Karpas-422 (cell line): ENCODE data around the gene IL6R. TPM values are rescaled to one million over a fixed set of nuclear protein-coding genes. Genes with fewer than 3 reads are reported as not detected.

ENCODE experiments used
- DNase-seq: peaks from one replicate; pipeline ENCODE4 v3.0.0-alpha.2; 2015
- H2AFZ ChIP-seq: fragments of 200-600 bp; sonication (generic); 2 replicates; pipeline ENCODE4 v1.6.1; 2014; ENCODE audit warnings: antibody characterized with exemption, low read length, mixed read lengths
- H3K27ac ChIP-seq: fragments of 200-600 bp; sonication (generic); 2 replicates; pipeline ENCODE4 v1.5.1; 2014; ENCODE audit warnings: mild to moderate bottlenecking, low read length, moderate library complexity
- H3K27me3 ChIP-seq: fragments of 200-600 bp; sonication (generic); 2 replicates; pipeline ENCODE4 v1.6.1; 2014; ENCODE audit warnings: low read length, mixed read lengths
- H3K36me3 ChIP-seq: fragments of 200-600 bp; sonication (generic); 2 replicates; pipeline ENCODE4 v1.6.1; 2014; ENCODE audit warnings: low read length, mixed read lengths; ENCODE audit not compliant: insufficient read depth
- H3K4me1 ChIP-seq: fragments of 200-600 bp; sonication (generic); 2 replicates; pipeline ENCODE4 v1.6.1; 2014; ENCODE audit warnings: mild to moderate bottlenecking, low read length, mixed read lengths
- H3K4me2 ChIP-seq: fragments of 200-600 bp; sonication (generic); 2 replicates; pipeline ENCODE4 v1.6.1; 2014; ENCODE audit warnings: low read length, low read depth, mild to moderate bottlenecking; ENCODE audit not compliant: poor library complexity, severe bottlenecking
- H3K4me3 ChIP-seq: fragments of 200-600 bp; sonication (generic); 2 replicates; pipeline ENCODE4 v1.5.1; 2014; ENCODE audit warnings: mild to moderate bottlenecking, antibody characterized with exemption, low read length, mixed read lengths
- H3K79me2 ChIP-seq: fragments of 200-600 bp; sonication (generic); 2 replicates; pipeline ENCODE4 v1.6.1; 2014; ENCODE audit warnings: mild to moderate bottlenecking, low read length, mixed read lengths
- H3K9ac ChIP-seq: fragments of 200-600 bp; sonication (generic); 2 replicates; pipeline ENCODE4 v1.6.0; 2014; ENCODE audit warnings: low read length
- H3K9me2 ChIP-seq: fragments of 200-600 bp; sonication (generic), shearing (Covaris generic); replicated peaks from 2 replicates; pipeline ENCODE4 v1.6.0; 2014; ENCODE audit warnings: mild to moderate bottlenecking, low read length, moderate library complexity; ENCODE audit not compliant: insufficient read depth
- H3K9me3 ChIP-seq: fragments of 300-700, 200-600 bp; sonication (generic); 2 replicates; pipeline ENCODE4 v1.6.1; 2014; ENCODE audit warnings: low read length, mixed read lengths
- H4K20me1 ChIP-seq: fragments of 200-600 bp; sonication (generic); 2 replicates; pipeline ENCODE4 v1.6.1; 2014; ENCODE audit warnings: mild to moderate bottlenecking, antibody characterized with exemption, low read length, low read depth; ENCODE audit not compliant: insufficient read depth
- total RNA-seq: library from RNA; depleted of rRNA; stranded (reverse); fragments of >200 nt; shearing (Covaris generic); gene quantifications from 2 replicates; pipeline ENCODE4 v1.2.3, GENCODE V29; 2014; ENCODE audit warnings: low replicate concordance

The IL6R gene
- total RNA-seq, 1 experiment from 2014 or later: not detected

DNA sequence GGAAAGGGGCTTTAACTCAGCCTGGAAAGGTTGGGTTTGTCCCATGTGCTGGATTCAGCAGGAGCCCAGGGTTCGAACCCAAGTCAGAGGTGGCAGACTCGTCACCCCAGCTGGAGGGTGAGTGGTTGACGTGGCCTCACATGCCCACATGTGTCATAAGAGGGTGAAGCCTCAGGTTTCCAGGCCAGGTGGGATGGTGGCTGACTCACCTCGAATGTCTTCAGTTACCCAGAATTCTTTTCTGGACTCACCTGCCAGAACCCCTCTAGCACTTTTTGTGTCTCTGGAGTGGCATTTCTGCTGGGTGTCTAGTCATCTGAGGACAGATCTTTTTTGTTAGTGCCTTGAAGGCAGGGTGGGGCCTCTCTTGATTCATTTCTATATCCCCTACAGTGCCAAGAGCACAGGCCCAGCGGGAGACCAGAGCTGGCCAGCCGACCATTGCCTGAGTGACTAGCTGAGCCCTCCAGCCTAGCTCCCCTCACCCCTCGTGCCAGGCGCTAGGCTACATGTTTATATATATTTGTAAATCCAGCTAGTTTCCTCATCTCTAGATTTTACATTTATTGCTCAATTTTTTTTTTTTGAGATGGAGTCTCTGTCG, 28.1 kb downstream of the IL6R start:
- no peaks in the 10 kb centered on the region for H3K4me1 ChIP-seq
- DNase-seq: peak; percentile 40
- H3K27ac ChIP-seq: no peak overlapping the region
- no peaks in the 10 kb centered on the region for H3K9me3 ChIP-seq
- H2AFZ ChIP-seq: no peak overlapping the region
- no peaks in the 10 kb centered on the region for H3K27me3 ChIP-seq
- no peaks in the 10 kb centered on the region for H3K36me3 ChIP-seq
- H3K9me2 ChIP-seq: no peaks in the 10 kb centered on the region
- H3K4me2 ChIP-seq: no peak overlapping the region
- no peak overlapping the region for H3K9ac ChIP-seq
- H4K20me1 ChIP-seq: no peaks in the 10 kb centered on the region
- H3K79me2 ChIP-seq: no peaks in the 10 kb centered on the region
- no peak overlapping the region for H3K4me3 ChIP-seq

DNA sequence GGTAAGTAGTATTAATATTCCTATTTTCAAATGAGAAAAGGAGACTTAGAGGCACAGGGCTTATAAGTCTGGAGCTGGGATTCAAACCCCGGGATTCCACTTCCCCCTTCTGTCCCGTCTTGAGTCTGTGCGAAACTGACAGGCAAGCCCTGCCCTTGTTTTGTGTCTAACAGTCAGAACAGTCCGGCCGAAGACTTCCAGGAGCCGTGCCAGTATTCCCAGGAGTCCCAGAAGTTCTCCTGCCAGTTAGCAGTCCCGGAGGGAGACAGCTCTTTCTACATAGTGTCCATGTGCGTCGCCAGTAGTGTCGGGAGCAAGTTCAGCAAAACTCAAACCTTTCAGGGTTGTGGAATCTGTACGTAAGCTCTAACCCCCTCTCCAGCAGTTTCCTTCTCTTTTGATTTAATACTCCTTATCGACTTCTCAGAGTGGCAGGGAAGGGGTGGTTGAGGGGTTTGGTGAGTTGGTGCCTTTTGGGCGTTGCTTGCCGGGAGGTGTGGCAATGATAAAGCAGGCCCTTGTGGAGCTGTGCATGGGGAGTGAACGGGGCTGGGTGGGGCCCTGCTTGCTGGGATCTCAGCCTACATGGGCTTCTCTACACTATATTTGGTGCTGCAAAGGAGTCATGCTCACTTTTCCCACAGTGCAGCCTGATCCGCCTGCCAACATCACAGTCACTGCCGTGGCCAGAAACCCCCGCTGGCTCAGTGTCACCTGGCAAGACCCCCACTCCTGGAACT, 29.4 kb downstream of the IL6R start:
- Histone ChIP-seq H3K36me3 (no peaks in the 10 kb centered on the region), H3K4me2 (no peak overlapping the region), H3K4me3 (no peak overlapping the region), H3K27ac (no peak overlapping the region), H3K9ac (no peak overlapping the region), H4K20me1 (no peaks in the 10 kb centered on the region), H2AFZ (no peak overlapping the region), H3K79me2 (no peaks in the 10 kb centered on the region), H3K27me3 (no peaks in the 10 kb centered on the region), H3K9me2 (no peaks in the 10 kb centered on the region), H3K9me3 (no peaks in the 10 kb centered on the region), H3K4me1 (no peaks in the 10 kb centered on the region)
- DNase-seq: no peak

DNA sequence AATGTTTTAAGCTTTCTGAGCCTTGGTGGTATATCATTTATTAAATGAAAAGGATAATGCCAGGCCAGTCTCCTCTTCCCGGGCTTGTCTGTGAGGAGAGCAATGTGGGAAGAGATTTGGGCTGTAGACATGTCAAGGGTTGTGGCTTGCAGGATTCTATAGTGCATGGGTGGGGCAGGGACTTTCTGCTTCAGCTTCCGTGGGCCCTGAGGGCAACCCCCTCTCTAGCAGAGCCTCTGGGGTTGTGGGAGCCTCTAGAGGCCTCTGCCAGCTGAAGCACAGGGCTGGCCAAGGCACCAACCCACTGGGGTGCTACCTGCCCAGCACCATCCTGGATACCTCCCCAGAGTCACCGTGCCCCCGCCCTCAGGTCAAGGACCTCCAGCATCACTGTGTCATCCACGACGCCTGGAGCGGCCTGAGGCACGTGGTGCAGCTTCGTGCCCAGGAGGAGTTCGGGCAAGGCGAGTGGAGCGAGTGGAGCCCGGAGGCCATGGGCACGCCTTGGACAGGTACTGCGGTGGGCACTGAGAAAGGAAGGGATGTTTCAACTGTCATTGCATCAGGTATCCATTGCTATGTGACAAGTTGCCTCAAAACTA, 30.6 kb downstream of the IL6R start:
- DNase-seq: no peak
- no peaks in the 10 kb centered on the region for H3K36me3 ChIP-seq

DNA sequence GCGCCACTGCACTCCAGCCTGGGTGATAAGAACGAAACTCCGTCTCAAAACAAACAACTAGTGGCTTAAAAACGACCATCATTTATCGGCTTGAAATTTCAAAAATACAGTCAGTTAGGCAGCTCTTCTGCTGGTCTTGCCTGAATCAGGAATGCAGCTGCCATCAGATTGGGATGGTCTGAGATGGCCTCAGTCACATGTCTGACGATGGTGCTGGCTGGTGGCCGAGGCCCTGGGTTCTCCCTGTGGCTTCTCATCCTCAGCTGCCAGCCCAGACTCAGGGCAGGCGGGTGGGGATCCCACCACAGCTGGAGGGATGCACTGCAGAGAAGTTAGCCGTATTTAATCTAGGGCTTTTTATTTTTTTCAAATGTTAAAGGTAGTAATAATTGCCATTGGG, 31.3 kb downstream of the IL6R start:
- Histone ChIP-seq H3K9me3 (no peaks in the 10 kb centered on the region), H3K4me3 (no peak overlapping the region), H3K27me3 (no peaks in the 10 kb centered on the region), H3K4me1 (no peaks in the 10 kb centered on the region), H3K79me2 (no peaks in the 10 kb centered on the region), H3K4me2 (no peak overlapping the region), H4K20me1 (no peaks in the 10 kb centered on the region), H2AFZ (no peak overlapping the region), H3K9ac (no peak overlapping the region), H3K27ac (no peak overlapping the region), H3K9me2 (no peaks in the 10 kb centered on the region), H3K36me3 (no peaks in the 10 kb centered on the region)
- DNase-seq: no peak

More for the DNA sequence above, 30.6 kb downstream of the IL6R start:
- Histone ChIP-seq H4K20me1 (no peaks in the 10 kb centered on the region), H3K9ac (no peak overlapping the region), H3K9me3 (no peaks in the 10 kb centered on the region), H3K27me3 (no peaks in the 10 kb centered on the region), H3K4me1 (no peaks in the 10 kb centered on the region), H3K27ac (no peak overlapping the region), H3K4me2 (no peak overlapping the region), H3K79me2 (no peaks in the 10 kb centered on the region), H3K4me3 (no peak overlapping the region), H3K9me2 (no peaks in the 10 kb centered on the region), H2AFZ (no peak overlapping the region)

DNA sequence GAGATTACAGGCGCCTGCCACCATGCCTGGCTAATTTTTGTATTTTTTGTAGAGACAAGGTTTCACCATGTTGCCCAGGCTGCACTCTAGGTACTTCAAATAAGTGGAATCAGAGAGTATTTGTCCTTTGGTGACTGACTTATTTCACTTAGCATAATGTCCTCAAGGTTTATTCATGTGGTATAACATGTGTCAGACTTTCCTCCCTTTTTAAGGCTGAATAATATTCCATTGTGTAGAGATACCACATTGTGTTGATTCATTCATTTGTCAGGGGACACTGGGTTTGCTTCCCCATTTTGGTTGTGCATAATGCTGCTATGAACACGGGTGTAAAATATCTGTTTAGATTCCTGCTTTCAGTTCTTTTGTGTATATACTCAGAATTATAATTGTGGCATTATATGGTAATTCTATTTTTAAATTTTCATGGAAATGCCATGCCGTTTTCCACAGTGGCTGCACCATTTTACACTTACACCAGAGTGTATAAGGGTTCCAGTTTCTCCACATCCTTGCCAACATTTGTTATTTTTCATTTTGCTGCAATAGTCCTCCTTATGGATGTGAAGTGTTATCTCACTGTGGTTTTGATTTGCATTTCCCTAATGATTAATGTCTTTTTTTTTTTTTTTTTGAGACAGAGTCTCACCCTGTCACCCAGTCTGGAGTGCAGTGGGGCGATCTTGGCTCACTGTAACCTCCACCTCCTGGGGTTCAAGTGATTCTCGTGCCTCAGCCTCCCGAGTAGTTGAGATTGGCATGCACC, 35.1 kb downstream of the IL6R start:
- H2AFZ ChIP-seq: no peak overlapping the region
- no peak overlapping the region for H3K4me2 ChIP-seq
- peak; percentile 36 for DNase-seq
- H3K9me3 ChIP-seq: no peaks in the 10 kb centered on the region
- H3K9me2 ChIP-seq: no peaks in the 10 kb centered on the region
- H3K79me2 ChIP-seq: no peaks in the 10 kb centered on the region
- no peaks in the 10 kb centered on the region for H3K27me3 ChIP-seq
- H4K20me1 ChIP-seq: no peaks in the 10 kb centered on the region
- H3K4me1 ChIP-seq: no peaks in the 10 kb centered on the region
- no peak overlapping the region for H3K4me3 ChIP-seq
- H3K9ac ChIP-seq: no peak overlapping the region
- no peak overlapping the region for H3K27ac ChIP-seq
- H3K36me3 ChIP-seq: no peaks in the 10 kb centered on the region

DNA sequence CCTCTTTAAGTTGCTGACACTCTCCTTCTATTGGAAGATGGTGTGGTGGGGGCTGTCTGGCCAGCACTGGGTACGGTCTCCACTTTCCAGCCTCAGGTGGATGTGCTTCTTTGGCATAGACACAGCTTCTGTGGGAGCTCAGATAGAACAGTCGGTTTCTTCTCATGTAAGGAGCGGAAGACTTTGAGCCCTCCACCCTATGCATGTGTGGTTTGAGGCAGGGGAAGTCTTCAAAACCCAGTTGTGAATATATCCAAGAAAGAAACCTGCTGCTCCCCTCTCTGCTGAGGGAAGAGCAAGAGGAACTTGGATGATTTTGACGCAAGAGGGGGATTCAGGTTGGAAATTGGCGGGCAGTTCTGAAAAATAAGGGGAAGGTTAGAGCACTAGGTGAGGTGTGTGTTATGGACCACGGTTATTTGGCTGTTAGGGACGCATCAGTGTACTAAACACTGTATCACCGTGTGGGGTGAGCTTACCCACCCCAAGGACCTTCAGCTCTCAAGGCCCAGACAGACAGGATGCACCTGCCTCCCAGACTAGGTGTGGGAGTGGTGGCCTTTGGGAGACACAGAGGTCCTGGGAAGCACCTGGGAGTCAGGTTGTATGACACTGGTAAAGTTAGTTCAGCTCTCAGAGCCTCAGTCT, 36.2 kb downstream of the IL6R start:
- no peak overlapping the region for H3K4me3 ChIP-seq
- H3K4me2 ChIP-seq: no peak overlapping the region
- H4K20me1 ChIP-seq: no peaks in the 10 kb centered on the region

DNA sequence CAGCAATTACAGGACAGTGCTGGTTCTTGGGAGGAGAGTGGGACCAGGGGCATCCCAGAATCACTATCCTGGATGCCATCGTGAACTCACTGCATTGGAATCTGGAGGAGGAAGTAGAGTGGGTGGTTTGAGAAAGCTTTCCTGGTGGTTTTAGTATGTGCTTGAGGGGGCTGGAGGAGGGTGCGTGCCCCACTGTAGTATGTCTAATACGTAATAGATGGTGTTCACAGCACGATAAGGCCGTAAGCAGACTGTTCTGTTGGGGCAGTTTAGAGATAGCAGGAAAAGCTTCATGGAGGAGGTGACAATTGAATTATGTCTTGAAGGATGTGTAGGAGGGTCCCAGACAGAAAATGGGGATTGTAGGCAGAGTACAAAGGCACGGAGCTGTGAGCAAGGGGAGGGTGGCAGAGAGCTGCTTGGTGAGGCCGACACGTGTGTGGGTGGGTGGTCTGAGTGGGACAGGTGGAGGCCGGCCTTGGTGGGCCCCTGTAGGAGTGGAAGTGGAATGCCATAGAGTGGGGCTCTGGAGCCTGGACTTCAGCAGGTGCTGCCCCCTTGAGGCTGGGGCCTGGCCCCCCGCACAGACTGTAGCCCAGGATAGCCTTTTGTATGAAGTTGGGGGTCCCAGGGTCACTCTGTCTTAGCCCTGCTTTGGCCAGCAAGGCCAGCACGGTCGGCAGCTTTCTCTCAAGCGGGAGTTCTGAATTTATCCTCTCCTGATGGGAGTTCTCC, 37.0 kb downstream of the IL6R start:
- peak; percentile 54 for DNase-seq
- Histone ChIP-seq H4K20me1 (no peaks in the 10 kb centered on the region), H3K4me1 (no peaks in the 10 kb centered on the region), H2AFZ (no peak overlapping the region), H3K36me3 (no peaks in the 10 kb centered on the region), H3K27me3 (no peaks in the 10 kb centered on the region), H3K79me2 (no peaks in the 10 kb centered on the region), H3K4me2 (no peak overlapping the region), H3K9me3 (no peaks in the 10 kb centered on the region), H3K9ac (no peak overlapping the region), H3K4me3 (no peak overlapping the region), H3K27ac (no peak overlapping the region), H3K9me2 (no peaks in the 10 kb centered on the region)

More for the DNA sequence above, 36.2 kb downstream of the IL6R start:
- no peak for DNase-seq
- no peak overlapping the region for H3K9ac ChIP-seq
- no peaks in the 10 kb centered on the region for H3K9me3 ChIP-seq
- no peaks in the 10 kb centered on the region for H3K79me2 ChIP-seq
- no peaks in the 10 kb centered on the region for H3K36me3 ChIP-seq
- no peak overlapping the region for H3K27ac ChIP-seq
- no peaks in the 10 kb centered on the region for H3K9me2 ChIP-seq
- no peaks in the 10 kb centered on the region for H3K4me1 ChIP-seq
- H3K27me3 ChIP-seq: no peaks in the 10 kb centered on the region
- no peak overlapping the region for H2AFZ ChIP-seq
